ENCODE data around the gene BET1L. TPM values are rescaled to one million over a fixed set of nuclear protein-coding genes. Genes with fewer than 3 reads are reported as not detected.

BET1L gene
- total RNA-seq, 2 experiments from 2014 or later = 16.2 to 47.4 TPM

GRCh38 chr11:199782-200181 is 7.4 kb downstream of the BET1L start:
- H4K20me1 ChIP-seq (ENCODE audit: insufficient read depth, low read length) = no peaks in the 10 kb centered on the region
- CTCF ChIA-PET (ENCODE audit: unreplicated experiment) = no interaction called here
- no TSS peak for BruUV-seq (replicated peaks)
- H3K79me2 ChIP-seq (ENCODE audit: insufficient read depth, low read depth, low read length) = no peaks in the 10 kb centered on the region
- no peaks in the 10 kb centered on the region for H3K9me3 ChIP-seq (ENCODE audit: low read length)
- H2AFZ ChIP-seq (ENCODE audit: low read length) = no peak overlapping the region
- no peaks in the 10 kb centered on the region for H3K9me2 ChIP-seq (ENCODE audit: insufficient read depth, low read length)
- H3K27ac ChIP-seq (ENCODE audit: low read depth, low read length, poor library complexity, severe bottlenecking) = no peak overlapping the region
- POLR2A ChIA-PET = no interaction called here
- TF ChIP-seq, protein P1, sequence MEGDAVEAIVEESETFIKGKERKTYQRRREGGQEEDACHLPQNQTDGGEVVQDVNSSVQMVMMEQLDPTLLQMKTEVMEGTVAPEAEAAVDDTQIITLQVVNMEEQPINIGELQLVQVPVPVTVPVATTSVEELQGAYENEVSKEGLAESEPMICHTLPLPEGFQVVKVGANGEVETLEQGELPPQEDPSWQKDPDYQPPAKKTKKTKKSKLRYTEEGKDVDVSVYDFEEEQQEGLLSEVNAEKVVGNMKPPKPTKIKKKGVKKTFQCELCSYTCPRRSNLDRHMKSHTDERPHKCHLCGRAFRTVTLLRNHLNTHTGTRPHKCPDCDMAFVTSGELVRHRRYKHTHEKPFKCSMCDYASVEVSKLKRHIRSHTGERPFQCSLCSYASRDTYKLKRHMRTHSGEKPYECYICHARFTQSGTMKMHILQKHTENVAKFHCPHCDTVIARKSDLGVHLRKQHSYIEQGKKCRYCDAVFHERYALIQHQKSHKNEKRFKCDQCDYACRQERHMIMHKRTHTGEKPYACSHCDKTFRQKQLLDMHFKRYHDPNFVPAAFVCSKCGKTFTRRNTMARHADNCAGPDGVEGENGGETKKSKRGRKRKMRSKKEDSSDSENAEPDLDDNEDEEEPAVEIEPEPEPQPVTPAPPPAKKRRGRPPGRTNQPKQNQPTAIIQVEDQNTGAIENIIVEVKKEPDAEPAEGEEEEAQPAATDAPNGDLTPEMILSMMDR (conservative IDR thresholded peaks at IDR 0.05; ENCODE audit: low read length) = no peak
- TF ChIP-seq EZH2phosphoT487 (IDR thresholded peaks at IDR 0.05; ENCODE audit: borderline replicate concordance, low read depth, low read length) = no peak
- no peaks in the 10 kb centered on the region for H3K4me1 ChIP-seq (ENCODE audit: insufficient read depth, low read length, poor library complexity, severe bottlenecking)
- intact Hi-C loops (cut with micrococcal nuclease; ENCODE audit: unreplicated experiment) = no loop called here
- peaks cover 16% of the 10 kb centered on the region; the same call in 1 of the 2 replicates for H3K36me3 ChIP-seq (ENCODE audit: insufficient read depth, low read length)
- peak; percentile 18 for DNase-seq (ENCODE audit: low spot score)
- no peak overlapping the region for H3K4me3 ChIP-seq (ENCODE audit: low read depth, low read length, poor library complexity, severe bottlenecking)
- H3K4me2 ChIP-seq (ENCODE audit: low read length) = no peak overlapping the region

DNA sequence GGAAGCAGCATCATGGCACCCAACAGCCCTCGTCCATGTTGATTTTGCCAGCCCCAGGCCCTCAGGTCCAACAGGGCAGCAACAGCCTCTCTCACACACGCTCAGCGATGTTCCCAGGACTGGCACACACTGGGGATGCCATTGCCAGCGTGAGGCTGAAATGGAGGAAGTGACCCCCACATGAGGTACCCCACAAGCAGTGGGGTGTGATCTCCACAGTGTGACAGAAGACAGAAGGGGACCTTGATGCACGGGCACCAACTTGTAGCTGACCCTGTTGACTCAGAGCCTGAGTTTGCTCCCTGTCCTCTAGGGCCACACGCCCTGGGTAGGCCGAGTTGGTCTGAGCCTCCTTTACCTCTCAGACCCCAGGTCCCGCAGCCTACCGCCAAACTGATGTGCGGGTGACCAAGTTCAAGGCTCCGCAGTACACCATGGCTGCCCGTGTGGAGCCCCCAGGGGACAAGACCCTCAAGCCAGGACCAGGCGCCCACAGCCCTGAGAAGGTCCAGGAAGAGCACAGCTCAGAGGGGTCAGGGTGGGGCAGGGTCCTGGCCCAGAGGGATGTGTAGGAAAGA is 8.1 kb downstream of the BET1L start:
- no TSS peak for BruUV-seq (replicated peaks)
- intact Hi-C loops (cut with micrococcal nuclease; ENCODE audit: unreplicated experiment) = no loop called here
- DNase-seq (ENCODE audit: low spot score) = no peak
- ChIA-PET POLR2A (interaction anchor here (0.6 kb wide), 1 partner anchor 43 kb away, joined by 3 read pairs; no protein-coding TSS in a partner anchor), CTCF (ENCODE audit: unreplicated experiment) (no interaction called here)
- Histone ChIP-seq H4K20me1 (ENCODE audit: insufficient read depth, low read length) (no peaks in the 10 kb centered on the region), H3K4me2 (ENCODE audit: low read length) (no peak overlapping the region), H3K4me1 (ENCODE audit: insufficient read depth, low read length, poor library complexity, severe bottlenecking) (no peaks in the 10 kb centered on the region), H3K79me2 (ENCODE audit: insufficient read depth, low read depth, low read length) (no peaks in the 10 kb centered on the region), H3K36me3 (ENCODE audit: insufficient read depth, low read length) (peaks cover 9% of the 10 kb centered on the region; the same call in 1 of the 2 replicates), H3K27ac (ENCODE audit: low read depth, low read length, poor library complexity, severe bottlenecking) (no peak overlapping the region), H3K9me3 (ENCODE audit: low read length) (no peaks in the 10 kb centered on the region), H3K4me3 (ENCODE audit: low read depth, low read length, poor library complexity, severe bottlenecking) (no peak overlapping the region), H2AFZ (ENCODE audit: low read length) (no peak overlapping the region), H3K9me2 (ENCODE audit: insufficient read depth, low read length) (no peaks in the 10 kb centered on the region)
- TF ChIP-seq, protein P1 (conservative IDR thresholded peaks at IDR 0.05; ENCODE audit: low read length) = no peak
- TF ChIP-seq EZH2phosphoT487 (IDR thresholded peaks at IDR 0.05; ENCODE audit: borderline replicate concordance, low read depth, low read length) = no peak

DNA sequence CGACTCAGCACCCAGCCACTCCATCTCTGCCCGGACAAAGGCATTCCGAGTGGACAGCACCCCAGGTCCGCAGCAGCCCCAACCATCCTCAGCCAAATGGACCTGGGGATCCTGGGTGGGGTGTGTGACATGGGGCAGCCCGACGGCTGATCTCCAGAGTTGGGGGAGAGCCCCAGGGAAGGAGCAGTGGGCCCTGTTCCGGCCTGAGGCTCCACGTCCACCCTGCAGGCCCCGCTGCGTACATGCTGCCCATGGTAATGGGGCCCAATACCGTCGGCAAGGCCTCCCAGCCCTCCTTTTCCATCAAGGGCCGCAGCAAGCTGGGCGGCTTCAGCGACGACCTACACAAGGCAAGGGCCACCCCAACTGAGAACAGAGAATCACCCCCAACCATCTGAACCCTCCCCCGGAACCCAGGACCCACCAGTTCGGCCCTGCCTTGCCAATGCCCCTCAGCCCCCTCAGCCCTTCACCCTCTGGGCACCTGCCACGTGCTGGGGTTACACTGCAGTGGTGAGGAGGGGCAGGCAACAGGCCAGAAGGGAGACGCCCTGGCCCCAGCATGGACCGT is 8.9 kb downstream of the BET1L start:
- no peaks in the 10 kb centered on the region for H3K9me3 ChIP-seq (ENCODE audit: low read length)
- H3K27ac ChIP-seq (ENCODE audit: low read depth, low read length, poor library complexity, severe bottlenecking) = no peak overlapping the region
- POLR2A ChIA-PET = no interaction called here
- H3K4me1 ChIP-seq (ENCODE audit: insufficient read depth, low read length, poor library complexity, severe bottlenecking) = no peaks in the 10 kb centered on the region
- TF ChIP-seq EZH2phosphoT487 (IDR thresholded peaks at IDR 0.05; ENCODE audit: borderline replicate concordance, low read depth, low read length) = no peak
- TF ChIP-seq, protein P1 (conservative IDR thresholded peaks at IDR 0.05; ENCODE audit: low read length) = no peak
- no peaks in the 10 kb centered on the region for H3K79me2 ChIP-seq (ENCODE audit: insufficient read depth, low read depth, low read length)
- H3K36me3 ChIP-seq (ENCODE audit: insufficient read depth, low read length) = peaks cover 2% of the 10 kb centered on the region; the same call in 1 of the 2 replicates
- H3K4me2 ChIP-seq (ENCODE audit: low read length) = no peak overlapping the region
- no TSS peak for BruUV-seq (replicated peaks)
- DNase-seq (ENCODE audit: low spot score) = no peak
- H2AFZ ChIP-seq (ENCODE audit: low read length) = no peak overlapping the region
- intact Hi-C loops (cut with micrococcal nuclease; ENCODE audit: unreplicated experiment) = no loop called here
- no peaks in the 10 kb centered on the region for H3K9me2 ChIP-seq (ENCODE audit: insufficient read depth, low read length)
- no peak overlapping the region for H3K4me3 ChIP-seq (ENCODE audit: low read depth, low read length, poor library complexity, severe bottlenecking)
- no peaks in the 10 kb centered on the region for H4K20me1 ChIP-seq (ENCODE audit: insufficient read depth, low read length)
- CTCF ChIA-PET (ENCODE audit: unreplicated experiment) = no interaction called here

Measured in OCI-LY7 (cell line).